ENCODE measurements around the gene MYL5.
"Not testable (repeated sequence)": the region's sequence is repeated elsewhere in the genome, so short reads cannot be mapped to it uniquely, and the experiment has no call there.

Gene MYL5

DNA sequence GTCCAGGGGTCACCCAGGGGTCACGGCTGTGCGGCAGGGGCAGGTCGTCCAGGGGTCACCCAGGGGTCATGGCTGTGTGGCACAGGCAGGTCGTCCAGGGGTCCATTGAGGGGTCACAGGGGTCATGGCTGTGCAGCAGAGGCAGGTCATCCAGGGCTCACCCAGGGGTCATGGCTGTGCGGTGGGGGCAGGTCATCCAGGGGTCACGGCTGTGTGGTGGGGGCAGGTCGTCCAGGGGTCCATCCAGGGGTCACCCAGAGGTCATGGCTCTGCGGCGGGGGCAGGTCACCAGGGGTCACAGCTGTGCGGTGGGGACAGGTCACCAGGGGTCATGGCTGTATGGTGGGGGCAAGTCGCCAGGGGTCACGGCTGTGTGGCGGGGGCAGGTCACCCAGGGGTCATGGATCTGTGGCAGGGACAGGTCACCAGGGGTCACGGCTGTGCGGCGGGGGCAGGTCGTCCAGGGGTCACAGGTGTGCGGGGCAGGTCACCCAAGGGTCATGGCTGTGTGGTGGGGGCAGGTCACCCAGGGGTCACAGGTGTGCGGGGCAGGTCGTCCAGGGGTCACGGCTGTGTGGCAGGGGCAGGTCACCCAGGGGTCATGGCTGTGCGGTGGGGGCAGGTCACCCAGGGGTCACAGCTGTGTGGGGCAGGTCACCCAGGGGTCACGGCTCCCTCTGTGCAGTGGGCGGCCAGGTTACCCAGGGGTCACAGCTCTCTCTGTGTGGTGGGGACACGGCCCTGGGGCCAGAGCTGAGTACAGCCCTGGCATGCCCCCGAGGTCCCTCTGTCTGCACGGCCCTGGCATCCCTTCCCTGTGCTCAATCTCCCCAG lies 16.3 kb upstream of the MYL5 start:
- no peak for DNase-seq

DNA sequence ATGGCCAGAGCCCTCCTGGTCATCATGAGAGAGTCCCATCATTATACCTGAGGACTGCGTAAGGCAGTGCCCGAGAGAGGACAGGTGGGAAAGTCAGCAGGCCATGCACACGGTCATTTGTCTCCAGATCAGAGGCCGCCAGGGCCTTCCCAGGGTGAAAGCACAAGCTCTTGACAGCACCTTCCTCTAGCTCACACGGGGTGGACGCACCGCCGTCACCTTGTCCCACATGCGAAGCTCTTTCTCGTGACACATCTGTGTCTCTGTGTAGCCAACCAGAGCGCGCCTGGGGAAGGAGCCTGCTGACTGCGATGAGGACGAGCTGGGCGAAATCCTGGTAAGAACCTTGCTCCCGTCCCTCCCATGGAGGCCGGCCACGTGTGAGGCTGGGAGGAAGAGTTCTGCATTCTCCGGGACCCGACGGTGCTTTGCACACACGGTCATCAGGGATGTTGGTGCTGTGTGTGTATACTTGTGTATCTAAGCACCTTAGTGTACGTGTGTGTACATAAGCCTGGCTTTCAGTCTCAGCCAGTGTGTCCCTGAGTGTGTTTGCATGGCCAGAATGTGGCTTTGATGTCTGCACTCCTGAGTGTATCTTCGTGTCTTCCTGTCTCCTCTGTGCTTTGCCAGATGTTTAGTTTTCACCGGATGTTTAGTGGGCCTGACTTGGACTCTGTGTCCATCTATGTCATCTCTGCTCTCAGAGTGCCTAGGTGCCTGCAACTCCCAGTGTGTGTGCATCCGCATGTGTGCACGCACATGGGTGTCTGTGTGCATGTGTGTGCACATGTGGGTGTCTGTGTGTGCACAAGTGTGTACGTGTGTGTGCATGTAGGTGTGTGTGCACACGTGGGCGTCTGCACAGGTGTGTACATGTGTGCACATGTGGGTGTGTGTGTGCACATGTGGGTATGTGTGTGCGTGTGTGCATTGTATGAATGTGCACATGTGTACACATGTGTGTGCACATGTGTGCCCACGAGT lies 15.4 kb upstream of the MYL5 start:
- DNase-seq = no peak

DNA sequence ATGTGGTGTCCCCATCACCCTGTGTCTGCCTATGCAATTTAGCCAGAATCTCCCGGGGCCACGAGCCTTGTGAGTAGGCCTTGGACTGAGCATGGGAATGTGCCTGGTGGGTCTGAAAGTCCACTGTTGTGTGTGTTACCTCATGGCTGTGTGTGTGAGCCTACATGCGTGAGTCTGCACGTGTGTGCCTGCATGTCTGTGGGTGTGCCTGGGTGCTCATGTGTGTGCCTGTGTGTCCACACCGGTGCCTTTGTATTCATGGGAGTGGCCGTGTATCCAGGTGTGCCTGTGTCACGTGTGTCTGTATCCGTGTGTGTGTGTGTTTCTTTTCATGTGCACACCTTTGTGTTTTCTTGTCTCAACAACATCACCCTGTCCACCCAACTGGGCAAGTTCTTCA lies 14.5 kb upstream of the MYL5 start:
- DNase-seq = no peak

DNA sequence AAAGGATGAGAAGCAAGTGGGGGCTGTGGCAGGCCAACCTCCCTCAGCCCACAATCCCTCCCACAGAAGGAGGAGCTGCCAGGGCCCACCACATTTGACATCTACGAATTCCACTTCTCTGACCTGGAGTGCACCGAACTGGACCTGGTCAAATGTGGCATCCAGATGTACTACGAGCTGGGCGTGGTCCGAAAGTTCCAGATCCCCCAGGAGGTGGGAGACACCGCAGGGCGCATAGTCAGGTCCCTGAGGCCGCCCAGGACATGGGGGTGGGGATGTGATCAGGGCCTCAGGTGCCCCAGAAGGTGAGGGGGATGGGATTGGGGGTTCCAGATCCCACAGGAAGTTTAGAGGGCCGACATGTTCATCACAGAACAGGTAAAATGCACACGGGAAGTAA lies 13.9 kb upstream of the MYL5 start:
- DNase-seq = no peak

DNA sequence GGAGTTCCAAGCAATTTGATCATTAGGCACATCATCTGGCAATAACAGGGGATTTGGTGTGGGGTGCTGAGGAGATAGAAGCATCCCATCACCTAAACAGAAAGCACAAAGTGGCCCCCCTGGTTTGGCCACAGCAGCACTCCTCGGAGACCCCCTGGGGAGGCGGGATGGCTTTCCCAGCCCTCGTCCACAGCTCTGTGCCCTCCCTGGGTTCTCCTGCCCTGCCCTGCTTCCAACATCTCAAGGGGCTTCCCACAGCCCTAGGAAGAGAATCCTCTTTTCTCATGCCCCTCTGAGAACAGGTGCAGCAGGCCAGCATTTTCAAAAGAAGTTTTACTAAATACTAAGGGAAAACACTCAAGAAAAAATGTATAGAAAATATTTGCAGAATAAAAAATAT lies 13.1 kb upstream of the MYL5 start:
- no peak for DNase-seq

DNA sequence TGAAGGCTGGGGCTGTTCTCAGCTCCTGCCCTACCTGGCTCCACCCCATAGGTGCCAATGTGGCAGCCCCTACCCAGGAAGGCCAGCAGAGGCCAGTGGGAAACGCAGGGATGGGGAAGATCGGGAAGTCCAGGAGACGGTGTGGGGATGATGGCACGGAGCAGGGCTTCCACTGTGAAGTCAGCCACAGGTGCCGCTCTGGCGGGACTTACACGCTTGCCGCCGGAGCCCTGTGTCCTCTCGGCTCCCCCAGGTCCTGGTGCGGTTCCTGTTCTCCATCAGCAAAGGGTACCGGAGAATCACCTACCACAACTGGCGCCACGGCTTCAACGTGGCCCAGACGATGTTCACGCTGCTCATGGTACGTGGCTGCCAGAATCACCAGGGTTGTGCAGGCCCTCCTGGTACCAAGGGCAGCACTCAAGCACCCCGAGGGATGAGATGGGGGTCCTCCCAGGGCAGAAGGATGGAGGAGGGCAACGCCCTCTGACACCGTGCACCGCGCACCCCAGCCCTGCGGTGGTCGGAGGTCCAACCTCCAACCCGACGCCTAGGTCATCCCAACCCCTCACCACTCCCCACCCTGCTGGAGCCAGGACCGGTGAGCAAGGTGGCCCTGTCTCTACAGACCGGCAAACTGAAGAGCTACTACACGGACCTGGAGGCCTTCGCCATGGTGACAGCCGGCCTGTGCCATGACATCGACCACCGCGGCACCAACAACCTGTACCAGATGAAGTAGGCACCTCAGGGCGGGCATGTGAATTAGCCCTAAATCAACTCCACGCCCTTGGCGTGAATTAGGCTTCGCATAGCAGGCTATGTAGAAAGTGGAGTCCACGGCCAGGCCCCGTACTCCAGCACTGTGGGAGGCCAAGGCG lies 12.2 kb upstream of the MYL5 start:
- DNase-seq = no peak

DNA sequence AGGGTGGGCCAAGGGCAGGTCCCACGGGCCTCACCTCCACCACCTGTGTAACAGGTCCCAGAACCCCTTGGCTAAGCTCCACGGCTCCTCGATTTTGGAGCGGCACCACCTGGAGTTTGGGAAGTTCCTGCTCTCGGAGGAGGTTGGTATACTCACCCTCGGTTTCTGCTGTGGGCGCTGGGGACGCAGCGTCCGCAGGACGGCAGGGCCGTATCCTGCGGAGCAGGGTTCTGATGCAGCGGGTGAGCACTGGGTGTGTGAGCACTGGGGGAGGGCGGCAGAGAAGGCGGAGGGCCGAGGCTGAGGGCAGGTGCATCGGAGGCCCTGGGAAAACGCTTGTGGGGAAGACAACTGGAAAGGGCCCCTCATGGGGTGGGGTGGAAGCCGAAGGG lies 11.3 kb upstream of the MYL5 start:
- no peak for DNase-seq

DNA sequence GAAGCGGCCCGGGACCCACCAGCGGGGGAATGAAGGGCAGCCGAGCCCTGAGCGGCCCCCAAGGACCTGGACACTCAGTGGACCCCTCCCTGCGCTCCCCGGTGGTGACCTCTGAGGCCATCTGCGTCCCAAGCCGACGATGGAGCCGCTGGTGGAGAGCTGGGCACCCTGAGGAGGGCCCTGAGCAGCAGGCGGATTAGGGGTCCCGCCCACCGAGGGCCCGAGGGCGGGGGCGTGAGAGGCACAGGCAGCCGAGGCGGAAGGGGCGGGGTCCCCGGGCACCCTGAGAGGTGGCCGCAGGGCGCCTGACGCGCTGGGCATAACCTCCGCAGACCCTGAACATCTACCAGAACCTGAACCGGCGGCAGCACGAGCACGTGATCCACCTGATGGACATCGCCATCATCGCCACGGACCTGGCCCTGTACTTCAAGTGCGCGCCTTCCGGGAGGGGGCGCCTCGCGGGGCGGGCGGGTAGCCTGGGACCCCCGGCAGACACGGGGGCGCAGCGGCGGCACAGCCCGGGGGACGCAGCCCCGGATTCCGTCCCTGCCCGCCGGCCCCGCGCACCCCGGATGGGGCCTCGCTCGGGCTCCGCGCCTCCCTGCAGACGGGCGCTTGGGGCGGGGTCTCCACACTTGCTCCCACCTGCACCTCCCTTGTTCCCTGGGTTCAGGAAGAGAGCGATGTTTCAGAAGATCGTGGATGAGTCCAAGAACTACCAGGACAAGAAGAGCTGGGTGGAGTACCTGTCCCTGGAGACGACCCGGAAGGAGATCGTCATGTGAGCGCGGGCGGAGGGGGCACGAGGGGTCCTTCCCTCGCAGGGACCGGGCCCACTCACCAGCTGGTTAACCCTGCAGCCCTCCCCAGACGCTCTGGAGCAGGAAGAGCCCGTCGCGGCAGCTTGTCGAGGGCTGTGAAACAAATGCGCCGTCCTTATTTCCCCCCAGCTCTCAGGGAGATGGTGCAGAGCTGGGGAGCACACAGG lies 10.6 kb upstream of the MYL5 start:
- peak; percentile 72 for DNase-seq

DNA sequence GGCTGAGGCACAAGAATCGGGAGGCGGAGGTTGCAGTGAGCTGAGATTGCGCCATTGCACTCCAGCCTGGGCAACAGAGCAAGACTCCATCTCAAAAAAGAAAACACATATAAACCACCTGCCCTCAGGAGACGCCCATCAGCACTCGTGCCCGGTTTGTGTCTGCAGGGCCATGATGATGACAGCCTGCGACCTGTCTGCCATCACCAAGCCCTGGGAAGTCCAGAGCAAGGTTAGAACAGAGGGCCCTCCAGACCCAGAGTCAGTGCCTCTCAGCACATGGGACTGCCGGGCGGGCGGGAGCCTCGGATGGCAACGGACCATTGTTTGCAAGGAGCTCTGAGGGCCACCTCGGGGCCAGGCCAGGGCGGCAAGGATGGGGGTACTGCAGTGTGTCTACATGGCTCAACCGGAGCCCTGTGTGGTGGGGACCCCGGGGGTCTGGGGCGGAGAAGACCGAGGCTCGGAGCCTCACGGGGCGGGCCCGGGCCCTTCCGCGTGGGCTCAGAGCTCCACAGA lies 9.6 kb upstream of the MYL5 start:
- no peak for DNase-seq

DNA sequence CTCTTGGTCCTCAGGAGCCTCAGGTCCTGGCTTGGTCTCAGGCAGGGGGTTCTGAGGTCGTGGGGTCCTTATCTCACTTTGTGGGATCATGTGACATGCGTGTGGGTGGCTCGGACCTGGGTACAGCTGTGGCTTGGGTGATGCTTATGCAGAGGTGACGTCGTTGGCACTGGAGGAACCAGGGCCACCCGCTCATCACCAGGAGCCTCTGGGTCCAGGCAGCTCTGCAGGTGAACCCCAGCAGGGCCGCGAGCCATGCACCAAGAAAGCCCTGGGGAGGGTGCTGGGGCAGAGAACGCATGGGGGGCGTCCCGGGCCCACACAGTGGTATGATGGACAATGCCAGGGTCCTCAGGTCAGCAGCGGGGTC lies 9.0 kb upstream of the MYL5 start:
- no peak for DNase-seq

DNA sequence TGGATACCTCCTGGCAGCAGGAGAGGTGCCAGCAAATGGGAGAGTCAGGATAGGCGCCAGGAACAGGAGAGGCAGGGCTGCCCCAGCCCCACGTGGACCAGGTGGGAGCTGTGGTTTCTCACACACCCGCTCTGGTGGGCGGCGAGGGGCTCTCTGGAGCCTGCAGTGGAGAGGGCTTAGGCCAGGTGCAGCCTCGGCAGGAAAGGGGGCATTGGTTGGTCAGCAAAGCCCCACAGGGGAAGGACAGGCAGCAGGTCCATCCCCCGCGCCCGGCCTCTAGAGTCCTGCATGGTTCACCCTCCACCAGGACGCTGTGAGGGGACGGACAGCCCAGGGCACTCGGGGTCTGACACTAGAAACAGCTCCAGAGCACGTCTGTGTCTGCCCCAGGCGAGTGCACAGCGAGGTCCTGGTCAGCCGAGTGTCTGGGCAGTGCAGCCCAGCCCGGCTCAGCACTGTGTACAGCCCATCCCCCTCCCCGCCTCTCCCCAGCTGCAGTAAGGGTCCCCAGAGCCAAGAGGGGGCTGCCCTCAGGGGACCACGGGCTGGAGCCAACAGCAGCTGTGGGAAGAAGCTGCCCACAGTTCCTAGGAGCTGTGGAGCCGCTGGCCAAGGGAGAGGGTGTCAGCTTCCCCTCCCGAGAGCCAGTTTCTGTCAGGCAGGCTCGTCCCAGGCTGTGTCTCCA lies 8.4 kb upstream of the MYL5 start:
- DNase-seq = no peak

DNA sequence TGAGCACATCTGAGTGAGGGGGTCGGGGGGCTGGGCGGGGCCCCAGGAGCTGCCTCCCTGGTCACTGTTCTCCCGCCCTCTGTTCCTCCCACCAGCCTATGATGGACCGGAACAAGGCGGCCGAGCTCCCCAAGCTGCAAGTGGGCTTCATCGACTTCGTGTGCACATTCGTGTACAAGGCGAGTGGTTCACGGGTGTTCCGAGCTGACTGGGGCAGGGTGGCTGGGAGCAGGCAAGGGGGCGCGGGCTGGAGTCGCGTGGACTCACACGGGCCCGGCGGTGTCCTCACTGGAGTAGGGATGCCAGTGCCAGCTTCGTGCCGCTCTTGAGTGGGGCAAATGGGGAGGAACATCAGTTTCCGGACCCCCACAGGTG lies 7.9 kb upstream of the MYL5 start:
- DNase-seq = no peak

DNA sequence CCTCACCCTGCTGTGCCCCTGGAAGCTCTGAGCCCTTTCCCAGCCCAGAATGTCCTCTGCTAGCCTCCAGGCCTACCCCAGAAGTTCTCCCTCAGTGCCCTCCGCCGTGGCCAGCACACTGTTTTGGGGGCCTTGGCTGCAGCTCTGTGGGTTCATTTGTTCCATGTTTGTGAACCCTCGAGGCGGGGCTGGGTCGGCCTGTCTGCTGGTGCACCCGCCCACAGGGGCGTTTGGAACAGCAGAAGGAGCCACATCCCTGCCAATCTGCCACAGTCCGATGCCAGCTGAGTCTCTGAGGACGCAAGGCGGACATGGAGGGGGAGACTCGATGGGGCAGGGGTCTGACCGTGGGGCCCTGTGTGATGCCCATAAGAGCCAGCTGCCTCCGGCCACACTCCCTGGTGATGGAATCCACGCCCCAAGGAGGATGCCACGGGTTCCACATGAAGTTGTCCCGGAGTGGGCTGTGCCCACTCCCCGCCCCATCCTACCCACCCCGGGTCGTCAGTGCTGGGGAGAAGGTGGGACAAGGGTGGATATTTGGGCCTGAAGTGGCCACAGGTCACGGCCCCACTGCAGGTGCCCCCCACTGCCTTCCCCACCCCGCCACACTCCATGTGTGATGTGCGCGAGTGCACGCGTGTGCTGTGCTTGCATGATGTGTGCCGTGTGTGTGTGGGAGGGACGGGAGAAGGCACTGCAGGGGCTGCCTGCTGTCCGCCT lies 7.4 kb upstream of the MYL5 start:
- no peak for DNase-seq

DNA sequence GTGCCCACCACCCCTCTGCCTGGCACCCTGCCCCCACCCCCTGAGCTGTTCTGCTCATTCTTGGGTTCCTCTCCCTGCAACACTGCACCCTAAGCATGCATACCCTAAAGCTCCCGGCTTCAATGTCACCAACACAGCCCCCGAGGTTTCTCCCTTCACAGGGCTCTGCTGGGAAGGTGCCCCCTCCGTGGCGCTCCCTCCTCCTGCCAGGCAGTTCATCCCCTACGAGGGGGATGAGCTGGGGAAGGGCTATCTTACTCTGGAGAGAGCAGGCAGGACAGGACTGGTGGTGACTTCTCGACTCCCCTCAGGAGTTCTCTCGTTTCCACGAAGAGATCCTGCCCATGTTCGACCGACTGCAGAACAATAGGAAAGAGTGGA lies 6.8 kb upstream of the MYL5 start:
- no peak for DNase-seq

DNA sequence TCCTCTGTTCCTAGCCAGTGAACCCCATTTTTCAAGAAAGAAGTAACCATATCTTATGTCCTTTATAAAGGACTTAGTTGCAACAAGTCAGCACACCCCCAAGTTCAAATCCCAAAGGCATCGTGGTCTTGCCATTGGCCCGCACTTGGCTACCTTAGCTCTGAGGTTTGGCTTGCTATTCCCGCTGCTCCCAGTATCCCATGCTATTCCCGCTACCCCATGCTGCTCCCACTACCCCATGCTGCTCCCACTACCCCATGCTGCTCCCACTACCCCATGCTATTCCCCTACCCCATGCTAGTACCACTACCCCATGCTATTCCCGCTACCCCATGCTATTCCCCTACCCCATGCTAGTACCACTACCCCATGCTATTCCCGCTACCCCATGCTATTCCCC lies 6.1 kb upstream of the MYL5 start:
- DNase-seq = not testable (repeated sequence)

DNA sequence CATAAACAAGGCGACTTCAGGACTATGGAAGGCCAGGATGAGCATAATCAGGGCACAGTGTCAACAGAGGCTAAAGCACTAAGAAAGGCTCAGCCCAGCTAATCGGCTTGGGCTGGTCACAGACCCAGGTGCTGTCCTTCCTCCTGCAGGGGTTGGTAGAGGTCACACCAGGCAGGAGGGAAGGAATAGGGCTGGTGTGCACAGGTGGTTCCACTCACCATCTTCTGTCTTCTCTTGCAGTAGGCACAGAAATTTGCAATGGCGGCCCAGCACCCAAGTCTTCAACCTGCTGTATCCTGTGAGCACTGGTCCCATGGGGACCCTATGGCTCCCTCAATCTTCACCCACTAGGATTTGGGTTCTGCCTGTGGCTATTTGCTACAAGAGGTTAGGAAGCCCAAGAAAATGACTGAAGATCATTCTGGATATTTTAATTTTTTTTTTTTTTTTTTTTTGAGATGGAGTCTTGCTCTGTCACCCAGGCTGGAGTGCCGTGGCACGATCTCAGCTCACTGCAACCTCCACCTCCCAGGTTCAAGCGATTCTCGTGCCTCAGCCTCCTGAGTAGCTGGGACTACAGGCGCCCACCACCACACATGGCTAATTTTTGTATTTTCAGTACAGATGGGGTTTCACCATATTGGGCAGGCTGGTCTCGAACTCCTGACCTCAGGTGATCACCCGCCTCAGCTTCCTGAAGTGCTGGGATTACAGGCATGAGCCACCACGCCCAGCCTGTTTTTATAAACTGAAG lies 4.4 kb upstream of the MYL5 start:
- not testable (repeated sequence) for DNase-seq

DNA sequence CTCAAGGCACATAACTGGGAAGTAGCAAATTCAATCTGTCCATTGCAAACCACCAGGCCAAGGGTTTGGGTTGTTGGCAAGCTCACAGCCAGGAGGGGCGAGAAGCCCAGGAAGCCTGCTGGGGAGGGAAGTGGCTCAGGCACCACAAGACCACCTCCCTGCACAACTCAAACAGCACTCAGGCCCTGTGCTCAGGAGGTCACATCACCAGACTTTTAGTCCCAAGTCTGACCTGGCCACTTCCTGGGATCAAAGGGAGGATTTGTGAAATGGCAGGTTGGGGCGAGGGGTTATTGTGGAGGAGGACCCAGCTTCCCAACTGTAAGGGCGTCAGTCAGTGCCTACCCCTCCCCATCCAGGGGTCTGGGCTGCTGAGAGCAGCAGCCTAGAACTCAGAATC lies 2.6 kb upstream of the MYL5 start:
- no peak for DNase-seq

DNA sequence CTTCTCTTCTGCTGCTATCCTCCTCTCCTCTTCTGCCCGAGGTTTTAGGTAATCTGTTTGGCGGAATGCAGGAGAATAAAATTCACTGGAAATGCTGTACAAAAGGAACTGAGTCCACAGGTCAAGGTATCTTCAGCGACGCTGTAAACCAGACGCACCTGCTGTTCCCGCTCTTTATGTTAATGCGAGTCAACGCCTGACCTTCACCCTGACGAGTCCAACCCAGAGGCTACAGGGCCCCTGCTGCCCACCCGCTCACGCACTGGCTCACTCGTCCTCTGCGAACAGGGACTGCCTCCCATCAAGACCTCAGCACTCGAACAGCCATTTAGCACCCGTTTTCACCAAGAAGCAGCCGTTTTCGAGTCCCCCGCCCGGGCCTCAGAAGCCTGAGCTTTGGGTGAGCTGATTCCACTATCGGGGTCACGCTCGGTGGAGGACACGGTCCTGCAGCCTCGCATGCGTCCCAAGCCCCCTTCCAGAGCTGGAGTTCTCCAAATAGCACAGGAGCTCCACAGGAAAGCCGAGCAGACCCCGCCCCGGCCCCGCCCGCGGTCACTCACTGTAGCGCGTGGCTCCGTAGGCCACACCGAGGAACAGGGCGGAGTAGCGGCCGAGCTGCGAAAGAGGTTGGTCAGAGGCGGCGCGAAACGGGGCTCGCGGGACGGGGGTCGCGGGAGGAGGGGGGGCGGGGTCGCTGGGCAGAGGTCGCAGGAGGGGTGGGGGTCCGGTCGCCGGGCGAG lies 822 bp upstream of the MYL5 start:
- DNase-seq = no peak

Data from activated effector memory CD4-positive, alpha-beta T cell treated with Interleukin-2 at 50 U/mL for 16 hours (primary cell).